LNCAP (cell line): ENCODE data around the gene SYNE3.

Source experiments
- TF ChIP-seq, protein P1 (sequence below): fragments of 450-650 bp; IDR thresholded peaks from 2 replicates; pipeline ENCODE4 v1.5.1; 2017; ENCODE audit warnings: mild to moderate bottlenecking

SYNE3 gene, protein sequence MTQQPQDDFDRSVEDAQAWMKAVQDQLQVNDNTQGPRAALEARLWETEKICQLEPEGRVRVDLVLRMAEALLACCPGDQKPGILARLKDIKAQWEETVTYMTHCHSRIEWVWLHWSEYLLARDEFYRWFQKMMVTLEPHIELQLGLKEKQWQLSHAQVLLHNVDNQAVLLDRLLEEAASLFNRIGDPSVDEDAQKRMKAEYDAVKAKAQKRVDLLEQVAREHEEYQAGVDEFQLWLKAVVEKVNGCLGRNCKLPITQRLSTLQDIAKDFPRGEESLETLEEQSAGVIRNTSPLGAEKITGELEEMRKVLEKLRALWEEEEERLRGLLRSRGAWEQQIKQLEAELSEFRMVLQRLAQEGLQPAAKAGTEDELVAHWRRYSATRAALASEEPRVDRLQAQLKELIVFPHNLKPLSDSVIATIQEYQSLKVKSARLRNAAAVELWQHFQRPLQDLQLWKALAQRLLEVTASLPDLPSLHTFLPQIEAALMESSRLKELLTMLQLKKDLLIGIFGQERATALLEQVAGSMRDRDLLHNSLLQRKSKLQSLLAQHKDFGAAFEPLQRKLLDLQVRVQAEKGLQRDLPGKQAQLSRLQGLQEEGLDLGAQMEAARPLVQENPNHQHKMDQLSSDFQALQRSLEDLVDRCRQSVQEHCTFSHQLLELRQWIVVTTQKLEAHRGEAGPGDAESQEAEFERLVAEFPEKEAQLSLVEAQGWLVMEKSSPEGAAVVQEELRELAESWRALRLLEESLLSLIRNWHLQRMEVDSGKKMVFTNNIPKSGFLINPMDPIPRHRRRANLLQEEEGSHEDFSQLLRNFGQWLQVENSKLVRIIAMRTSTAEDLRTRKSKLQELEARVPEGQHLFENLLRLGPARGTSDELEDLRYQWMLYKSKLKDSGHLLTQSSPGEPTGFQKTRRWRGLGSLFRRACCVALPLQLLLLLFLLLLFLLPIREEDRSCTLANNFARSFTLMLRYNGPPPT

DNA sequence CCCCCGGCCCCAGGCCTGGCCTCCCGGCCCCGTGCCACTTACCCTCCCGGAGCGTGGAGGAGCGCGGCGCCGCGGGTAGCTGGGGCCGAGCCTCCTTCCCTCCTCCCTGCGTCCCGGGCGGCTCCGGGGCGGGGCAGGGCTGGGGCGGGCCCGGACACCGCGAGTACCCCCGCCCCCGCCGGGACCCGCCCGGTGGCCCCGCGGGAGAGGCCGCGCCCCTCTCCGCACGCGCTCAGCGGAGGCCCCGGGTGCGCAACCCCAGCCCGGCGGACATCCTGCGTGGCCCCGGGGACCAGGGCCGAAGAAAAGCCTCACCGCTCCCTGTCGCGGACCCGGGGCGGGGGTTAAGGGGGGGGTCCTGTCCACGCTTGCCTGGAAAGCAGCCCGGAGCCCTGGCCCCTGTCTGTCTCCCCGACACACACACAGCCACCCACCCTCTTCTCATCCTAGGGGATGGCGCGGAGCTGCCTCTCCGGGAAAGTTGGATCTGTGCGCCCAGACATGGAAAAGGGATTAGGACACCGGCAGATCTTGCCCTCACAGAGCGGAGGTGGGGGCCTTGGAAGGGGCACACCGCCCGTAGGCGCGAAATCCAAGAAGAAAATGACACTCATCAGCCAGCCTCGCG is at the start of gene SYNE3:
SYNE3 (minus strand) TSS at position 97 of the 628 bp plus-strand sequence. CDS start 40,829 bp downstream, outside the sequence.
- TF ChIP-seq, protein P1, sequence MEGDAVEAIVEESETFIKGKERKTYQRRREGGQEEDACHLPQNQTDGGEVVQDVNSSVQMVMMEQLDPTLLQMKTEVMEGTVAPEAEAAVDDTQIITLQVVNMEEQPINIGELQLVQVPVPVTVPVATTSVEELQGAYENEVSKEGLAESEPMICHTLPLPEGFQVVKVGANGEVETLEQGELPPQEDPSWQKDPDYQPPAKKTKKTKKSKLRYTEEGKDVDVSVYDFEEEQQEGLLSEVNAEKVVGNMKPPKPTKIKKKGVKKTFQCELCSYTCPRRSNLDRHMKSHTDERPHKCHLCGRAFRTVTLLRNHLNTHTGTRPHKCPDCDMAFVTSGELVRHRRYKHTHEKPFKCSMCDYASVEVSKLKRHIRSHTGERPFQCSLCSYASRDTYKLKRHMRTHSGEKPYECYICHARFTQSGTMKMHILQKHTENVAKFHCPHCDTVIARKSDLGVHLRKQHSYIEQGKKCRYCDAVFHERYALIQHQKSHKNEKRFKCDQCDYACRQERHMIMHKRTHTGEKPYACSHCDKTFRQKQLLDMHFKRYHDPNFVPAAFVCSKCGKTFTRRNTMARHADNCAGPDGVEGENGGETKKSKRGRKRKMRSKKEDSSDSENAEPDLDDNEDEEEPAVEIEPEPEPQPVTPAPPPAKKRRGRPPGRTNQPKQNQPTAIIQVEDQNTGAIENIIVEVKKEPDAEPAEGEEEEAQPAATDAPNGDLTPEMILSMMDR: no peak

GRCh38 chr14:95564060-95564459 is 47.6 kb upstream of the SYNE3 start:
- TF ChIP-seq, protein P1: no peak

- TF ChIP-seq, protein P1: no peak
These were observed 46.6 kb upstream of the SYNE3 start for GRCh38 chr14:95562892-95563685.

GRCh38 chr14:95561001-95561412 is 44.6 kb upstream of the SYNE3 start:
- TF ChIP-seq, protein P1: peak; percentile 99

DNA sequence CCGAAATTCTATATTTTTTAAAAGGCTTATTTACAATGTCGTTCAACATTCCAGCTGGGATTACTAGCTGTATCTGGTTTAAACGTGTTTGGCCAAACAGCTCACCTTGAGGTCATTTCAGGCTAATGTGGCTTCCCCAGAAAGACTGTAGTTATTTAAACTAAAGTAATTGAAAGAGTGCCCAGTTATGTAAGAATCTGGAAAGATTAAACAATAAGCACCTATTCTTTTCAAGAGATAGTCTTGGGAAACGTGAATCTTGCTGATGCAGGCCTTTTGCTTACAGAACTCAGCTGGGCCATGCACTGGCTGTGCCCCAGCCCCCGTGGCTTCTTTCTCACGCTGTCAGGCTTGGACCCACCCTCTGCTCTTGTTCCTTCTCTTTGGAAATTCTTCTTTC is 42.8 kb upstream of the SYNE3 start:
- TF ChIP-seq, protein P1: no peak

- TF ChIP-seq, protein P1: no peak
These were observed 41.4 kb upstream of the SYNE3 start for GRCh38 chr14:95557832-95558231.
